GM19463 (cell line): Measurements from ENCODE around the gene FARP1.

Source experiments
- ATAC-seq: cut with Tn5 transposase; IDR thresholded peaks from one replicate; pipeline ENCODE4 v1.9.1; 2021; ENCODE audit warnings: mild to moderate bottlenecking, moderate library complexity; ENCODE audit not compliant: unreplicated experiment

Gene FARP1

DNA sequence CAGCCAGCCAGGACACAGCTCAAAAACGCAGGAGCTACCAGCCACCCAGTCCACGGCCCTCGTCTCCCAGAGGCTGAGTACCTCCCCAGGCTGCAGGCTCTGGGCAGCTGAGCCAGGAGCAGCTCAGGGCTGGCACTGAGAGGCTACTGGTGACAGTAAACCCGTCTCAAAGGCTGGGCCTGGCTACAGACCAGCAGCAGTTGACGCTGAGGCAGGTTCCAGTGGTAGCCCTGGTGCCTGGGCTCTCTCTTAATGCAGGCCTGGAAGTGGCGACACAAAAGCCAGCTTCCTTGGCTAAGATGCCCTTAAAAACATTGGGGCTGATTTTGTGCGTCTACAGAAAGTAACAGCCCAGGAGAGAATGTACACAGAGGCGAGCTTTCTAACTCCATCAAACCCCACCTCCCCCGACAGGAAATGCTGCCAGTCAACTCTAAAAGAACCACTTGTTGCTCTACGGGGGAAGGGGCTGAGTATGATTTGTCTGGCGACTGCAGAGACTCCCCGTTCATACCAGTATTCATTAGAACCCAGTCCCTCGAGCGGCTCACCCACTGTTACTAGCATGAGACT lies 307.7 kb downstream of the FARP1 start:
- no peak for ATAC-seq

DNA sequence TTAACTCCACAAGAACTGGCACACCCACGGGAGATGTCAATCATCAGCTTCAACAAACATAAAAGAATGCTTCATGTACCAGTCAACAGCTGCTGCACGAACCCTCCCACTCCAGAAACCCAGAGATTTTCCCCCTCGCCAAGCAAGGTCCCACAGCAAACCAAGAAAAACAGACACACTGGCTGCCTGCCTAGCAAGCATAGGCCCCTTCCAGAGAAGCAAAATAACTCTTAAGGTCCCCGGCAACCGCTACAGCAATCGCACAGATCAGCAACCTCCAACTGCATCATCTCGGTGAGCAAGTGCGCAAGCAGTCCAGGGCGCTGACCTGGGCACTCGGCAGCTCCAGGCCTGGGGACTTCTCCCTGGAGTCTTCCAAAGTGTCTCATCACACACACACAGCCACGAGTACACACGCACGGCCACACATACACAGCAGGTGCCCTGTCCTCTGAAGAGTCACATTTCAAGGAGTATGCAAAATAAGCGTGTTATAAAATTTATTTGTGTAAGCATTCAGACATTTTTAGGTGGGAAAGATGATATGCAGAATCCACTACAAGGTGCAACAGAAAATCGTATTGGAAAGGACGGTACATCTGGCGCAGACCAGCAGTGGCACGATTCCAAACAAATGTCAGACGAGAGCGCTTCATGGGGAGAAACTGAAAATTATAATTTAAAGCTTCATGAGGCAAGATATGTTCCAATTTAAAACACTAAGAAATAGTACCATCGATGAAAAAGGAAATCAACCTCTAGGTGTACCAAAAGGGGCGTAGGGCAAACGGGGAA lies 309.0 kb downstream of the FARP1 start:
- ATAC-seq: no peak

DNA sequence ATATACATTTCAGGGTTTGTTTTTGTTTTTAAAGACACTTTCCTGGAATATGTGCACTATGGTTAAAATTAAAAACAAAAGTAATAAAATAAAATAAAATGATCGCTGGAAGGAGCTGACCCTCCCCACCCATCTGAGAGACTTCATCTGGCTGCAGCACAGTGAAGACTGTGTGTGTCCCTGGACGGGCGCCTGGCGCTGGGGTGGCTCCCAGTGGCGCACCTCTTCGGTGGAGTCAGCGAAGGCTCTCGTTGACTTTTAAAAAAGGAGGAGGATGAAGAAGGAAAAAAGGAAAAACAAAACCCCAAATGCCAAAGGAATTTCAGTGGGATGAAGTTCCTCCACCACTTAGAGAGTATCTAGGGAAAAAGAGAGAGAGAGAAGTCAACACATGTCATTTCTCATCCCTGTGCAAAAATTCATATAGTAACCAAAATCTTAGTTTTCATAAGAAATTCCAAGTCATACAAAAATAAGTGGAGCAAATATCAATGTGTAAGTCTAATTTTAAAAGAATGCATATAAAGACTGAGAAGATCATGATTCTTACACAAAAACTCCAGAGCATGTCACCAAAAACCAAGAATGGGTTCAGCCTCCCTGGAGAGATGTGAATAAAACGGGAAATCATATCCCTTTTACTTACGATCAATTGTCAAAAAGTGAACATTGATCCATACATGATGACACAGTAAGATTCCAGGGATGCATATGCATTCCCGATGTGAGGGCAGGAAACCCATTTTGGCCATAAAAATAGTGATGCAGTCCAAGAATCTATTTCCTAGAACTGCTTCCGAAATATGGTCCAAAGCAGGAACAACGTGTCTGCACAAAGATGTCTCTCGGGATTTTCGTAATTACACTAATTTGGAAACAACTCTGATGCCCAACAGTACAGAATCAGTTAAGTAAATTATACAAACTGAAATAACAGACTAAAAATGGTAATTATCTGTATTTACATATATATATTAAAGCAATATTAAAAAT lies 310.3 kb downstream of the FARP1 start:
- no peak for ATAC-seq

DNA sequence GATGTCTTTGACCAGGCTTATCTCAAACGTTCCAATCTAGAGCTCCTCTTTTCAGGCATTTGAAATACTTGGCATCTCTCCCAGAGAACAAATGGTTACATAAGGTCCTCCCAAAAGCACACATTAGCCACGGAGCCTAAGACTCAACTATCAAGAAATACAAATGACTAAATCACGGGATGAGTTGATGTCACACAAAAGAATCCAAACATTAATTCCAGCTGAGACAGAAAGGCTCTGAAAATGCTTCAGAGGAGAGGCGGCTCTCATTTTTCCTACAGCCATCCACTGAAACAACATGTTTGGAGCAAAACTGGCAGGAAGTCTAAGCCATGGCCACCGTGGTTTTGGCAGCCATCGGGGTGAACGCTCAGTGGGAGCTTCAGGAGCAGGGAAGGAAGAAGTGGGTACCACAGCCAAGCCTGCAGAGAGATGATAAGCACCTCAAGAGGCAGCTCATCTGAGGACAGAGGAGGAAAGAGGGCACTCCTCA lies 311.5 kb downstream of the FARP1 start:
- no peak for ATAC-seq

DNA sequence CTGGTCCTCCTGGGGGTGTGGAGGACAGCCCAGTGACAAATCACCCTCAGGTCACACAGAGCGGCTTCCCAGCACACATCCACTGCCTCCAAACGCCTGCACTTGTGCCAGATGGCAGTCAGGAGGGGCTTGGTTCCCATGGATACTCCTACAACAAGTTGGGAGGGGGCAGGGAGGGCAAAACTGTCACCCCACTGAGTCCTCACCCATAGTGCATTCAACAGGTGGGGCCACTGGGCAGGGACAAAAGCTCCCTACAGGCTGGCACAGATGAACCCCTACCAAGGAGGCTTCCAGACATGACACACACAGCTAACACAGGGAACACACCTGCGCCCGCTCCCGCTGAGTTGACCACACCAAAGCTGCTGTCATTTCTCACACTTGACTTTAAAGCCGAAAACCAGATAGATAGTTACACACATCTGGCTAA lies 313.5 kb downstream of the FARP1 start:
- ATAC-seq: no peak

DNA sequence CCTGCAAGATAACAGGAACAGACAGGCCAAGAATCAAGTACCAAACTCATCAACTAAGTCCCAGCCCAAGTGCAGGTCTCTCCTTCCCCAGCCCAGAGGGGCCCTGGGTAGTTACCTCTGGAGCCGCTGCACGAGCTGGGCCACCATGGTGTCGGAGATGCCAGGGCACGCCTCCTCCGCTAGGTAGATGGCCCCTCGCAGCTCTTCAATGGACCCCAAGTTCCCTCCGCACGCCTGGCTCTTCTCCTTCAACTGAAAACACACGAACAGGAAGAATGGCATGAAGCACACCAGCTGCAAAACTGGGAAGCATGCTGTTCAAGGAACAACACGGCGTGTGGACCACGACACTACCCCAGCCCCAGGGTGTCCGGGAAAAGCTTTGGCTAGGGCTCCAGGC lies 314.2 kb downstream of the FARP1 start:
- ATAC-seq: no peak

DNA sequence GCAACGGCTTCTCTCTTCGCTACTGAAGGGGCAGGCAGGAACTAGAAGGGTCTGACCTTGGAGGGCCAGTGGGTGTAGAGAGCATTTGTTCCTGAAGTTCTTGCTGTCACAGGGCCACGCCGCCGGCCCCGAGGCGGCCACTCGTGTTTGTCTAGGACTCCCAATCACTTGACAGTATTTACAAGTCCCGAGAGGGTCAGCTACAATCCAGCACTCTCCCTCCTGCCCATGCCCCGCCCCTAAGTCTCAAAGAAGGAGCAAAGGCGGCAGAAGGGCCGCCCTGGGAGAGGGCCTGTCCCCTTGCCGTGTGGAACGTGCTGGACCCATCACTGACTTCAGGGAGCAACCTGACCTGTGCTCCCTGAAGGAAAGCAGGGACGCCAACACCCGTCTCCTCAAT lies 315.5 kb downstream of the FARP1 start:
- no peak for ATAC-seq

DNA sequence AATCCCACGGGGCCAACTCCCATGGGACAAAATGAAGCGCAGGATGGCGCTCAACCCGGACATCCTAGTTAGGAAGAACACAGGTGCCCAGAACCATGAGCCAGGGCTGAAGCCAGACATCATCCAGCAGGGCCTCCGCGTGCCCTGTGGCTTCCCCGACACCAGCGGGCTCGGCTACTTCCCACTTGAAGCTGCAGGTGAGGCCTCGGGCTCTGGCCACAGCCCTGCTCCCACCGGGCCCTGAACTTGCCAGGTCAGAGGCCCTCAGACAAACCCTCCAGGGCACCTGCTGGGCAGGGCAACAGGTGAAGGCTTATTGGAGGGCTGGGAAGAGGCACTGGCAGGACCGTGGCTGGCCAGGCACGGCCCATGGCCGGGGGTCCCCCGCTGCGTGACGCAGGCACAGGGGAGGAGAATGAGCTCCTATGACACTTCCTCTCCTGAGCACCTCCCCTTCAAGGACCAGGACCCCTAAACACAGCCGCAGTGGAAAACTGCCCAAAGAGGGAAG lies 316.3 kb downstream of the FARP1 start:
- ATAC-seq: no peak

DNA sequence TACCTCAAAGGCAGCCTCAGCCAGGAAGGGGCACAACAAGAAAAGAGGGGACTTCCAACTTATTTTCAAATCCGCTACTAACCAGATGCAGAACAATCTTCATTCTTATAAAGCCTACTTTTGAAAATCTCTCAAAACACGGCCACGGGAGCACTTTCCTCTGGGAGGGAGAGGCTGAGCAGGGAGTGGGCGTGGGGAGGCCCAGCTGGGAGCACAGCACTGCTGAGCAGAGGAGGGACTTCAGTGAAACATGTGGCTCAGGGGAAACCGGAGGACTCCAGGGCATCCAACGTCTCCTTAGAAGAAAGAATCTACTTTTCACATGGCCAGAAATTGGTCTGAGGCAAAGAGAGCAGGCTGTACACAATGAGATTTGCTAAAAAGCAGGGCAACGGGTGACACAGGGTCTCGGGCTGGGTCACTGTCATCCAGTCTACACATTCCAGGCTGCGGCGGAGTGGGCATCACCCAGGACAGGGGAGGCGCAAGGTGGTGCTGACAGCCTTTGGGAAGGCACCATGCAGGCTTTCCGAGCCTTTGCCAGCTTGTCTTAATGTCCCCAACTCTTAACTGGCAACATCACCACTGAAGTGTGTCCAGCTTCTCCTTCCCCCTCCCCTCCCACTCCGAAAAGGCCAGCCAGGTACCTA lies 317.0 kb downstream of the FARP1 start:
- no peak for ATAC-seq

DNA sequence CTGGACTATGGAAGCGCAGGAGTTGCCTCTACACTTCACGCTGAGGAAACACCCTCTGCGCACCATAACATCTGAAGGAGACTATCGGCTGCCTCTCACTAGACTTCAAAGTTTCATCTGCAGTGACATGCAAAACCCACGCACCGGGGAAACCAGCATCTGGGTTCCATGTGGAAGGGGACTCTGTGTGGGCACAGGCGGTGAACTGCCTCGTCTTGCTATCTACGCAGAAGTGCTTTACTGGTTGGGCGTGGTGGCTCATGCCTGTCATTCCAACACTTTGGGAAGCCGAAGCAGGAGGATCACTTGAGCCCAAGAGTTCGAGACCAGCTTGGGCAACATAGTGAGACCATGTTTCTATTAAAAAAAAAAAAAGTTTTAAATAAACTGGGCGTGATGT lies 317.6 kb downstream of the FARP1 start:
- ATAC-seq: no peak

DNA sequence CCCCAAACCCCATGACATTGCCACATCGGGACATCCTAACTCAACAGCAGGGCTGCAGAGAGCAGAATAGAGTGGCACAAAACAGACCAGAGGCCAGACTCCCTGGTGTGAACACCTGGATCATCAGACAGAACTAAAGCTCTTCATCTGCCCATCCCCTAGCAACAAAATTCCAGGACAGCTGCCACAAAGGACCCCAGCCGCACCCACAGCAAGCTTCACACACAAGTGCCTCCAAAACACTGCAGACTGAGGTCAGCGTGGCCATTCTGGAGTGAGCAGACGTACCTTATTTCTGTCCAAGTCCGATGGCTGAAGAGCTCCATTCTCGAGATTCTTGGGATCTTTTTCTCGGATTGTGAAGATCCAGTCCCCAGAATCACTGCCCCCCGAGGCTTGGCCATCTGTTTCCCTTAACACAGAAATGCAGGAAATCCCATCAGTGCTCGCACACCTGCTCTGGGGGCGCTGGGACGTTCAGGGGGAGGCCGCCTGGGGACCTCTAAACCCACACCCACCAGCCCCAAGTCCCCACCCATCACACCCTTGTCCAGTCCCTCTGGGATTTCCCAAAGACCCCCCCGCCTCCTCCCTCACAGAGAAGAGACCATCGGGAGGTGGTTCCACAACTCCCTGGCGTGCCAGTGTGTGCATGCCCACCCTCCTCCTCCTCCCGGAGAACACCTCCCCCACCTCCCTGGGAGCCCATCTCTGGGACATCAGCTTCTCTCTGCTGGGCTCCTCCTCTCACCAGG lies 318.8 kb downstream of the FARP1 start:
- ATAC-seq: no peak

DNA sequence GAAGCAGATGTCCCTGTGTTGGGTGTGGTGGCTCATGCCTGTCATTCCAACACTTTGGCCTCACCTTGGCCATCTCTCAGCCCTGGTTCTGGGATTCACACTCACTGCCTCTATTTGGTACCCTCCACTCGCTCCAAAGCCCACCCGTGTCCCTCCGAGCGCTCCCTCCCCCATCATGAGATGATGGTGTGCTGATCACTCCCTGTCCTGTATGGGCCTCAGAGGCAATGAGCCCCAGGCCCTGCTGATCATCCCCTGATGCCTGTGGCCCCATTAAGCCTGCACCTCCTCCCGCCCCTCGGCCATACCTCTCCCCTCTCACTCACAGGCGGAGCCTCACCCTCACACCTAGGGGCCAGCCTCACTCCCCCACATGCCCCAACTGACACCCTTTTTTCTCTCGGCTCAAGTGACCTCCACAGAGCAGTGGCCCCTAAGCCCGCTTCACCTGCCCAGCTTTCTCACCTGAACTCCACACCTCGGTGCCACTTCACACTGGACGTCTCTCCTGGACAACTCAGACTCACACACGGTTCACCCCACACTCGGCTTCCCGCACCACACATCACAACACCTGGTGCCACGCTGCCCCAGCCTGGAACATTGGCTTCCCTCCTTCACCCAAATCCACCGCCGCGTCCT lies 319.5 kb downstream of the FARP1 start:
- no peak for ATAC-seq

DNA sequence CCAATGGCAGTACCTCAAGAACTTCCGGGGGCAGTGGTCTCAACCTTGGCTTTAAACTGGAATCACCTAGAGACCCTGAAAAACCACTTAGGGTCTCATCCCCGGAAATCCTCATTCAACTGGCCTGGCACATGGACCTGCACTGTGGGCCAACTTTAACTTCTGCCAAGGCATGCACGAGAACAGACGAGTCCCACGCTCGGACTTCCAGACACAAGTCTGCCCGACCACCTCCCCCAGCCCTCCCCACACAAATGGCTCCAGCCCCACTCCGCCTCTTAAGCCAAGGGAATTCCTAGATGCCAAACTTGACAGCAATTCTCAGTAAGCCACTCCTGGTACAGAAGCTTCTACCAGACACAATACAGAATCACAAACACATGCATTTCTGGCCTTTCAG lies 320.1 kb downstream of the FARP1 start:
- no peak for ATAC-seq

DNA sequence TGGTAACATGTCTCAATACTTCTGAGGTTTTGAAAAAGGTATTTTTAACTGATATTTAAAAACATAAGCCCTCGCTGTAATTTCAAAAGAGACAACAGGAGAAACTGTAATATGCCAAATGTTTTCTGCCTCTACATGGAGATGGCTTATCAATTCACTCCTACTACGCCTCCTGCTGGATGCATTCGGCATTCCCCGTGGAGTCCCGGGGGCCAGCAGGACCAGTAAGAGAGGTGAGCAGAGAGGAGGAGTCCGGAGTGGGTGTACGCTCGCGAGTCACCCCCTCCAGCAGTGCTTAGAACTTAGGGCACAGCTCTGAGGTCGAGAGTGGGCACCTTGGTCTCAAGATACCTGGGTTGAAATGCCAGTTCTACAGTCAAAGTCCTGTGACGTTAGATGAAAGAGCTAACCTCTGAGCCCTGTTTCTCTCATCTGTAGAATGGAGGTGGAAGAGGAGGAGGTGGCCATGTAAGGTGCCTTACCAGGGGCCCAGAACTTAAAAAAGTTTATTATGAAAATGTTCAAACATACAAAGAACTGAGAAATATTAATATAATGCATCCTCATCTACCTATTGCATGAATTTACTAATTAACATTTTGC lies 323.8 kb downstream of the FARP1 start:
- ATAC-seq: no peak

DNA sequence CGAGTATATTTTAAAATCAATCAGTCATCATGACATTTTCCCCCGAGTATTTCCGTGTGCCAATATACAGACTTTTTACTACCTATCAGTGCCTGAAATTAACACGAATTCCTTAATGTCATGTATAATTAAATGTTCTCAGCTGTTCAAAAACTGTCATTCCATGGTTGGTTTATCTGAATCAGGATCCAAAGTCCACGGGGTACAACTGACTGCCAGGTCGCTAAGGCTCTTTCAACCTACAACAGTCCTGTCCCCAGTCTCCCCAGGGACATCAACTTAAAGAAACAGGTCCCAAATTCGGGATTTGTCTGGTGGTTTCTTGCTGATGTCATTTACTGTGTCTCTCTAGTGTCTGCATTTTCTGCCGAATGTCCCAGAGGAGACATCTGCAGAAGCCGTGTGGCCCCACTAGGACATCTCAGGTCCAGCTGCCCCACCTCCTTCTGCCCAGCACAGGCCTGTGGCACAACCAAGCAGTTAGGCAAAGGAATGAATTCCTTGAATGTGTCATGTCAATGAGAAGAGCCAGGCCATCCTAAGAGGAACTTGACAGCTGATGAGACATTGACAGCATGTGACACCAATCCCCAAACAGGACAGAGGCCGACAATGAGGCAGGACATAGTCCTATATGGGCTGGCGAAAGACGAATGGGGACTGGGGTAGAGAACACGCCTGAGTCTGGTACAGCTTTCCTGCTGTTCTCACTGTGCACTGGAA lies 324.5 kb downstream of the FARP1 start:
- ATAC-seq: no peak

DNA sequence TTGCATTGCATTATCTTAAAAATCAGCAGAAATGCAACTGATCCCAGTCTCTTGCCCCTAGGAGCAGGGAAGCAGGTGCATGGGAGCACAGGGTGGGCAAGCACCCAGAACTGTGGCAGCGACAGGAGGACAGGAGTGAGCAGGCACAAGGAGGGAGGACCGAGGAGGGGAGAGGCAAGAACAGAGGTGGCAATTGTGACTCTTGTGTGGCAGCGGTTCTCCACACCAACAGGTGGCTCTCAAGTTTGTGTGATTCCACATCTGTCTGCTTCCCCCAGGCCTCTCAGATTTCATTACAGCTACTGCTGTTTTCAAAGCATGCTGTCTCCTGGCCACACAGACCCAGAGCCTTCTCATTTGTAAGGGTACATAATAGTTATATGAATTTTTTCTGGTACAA lies 325.5 kb downstream of the FARP1 start:
- ATAC-seq: no peak

DNA sequence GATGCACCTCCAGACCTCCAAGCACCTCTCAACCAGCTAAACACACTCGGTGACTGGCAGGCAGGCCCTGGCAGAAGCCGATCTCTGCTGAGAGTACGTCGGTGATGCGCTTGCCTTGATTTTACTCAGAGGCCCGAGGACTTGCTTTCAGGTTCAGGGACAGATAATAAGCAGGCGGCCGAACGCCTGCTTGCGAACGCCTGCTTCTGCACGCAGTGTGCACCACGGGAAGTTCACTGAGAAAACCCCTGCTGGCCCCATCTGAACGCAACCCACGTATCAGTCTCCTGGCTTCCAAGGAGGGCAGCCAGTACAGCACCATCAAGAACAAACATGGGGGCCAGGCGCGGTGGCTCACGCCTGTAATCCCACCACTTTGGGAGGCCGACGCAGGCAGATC lies 326.0 kb downstream of the FARP1 start:
- no peak for ATAC-seq

DNA sequence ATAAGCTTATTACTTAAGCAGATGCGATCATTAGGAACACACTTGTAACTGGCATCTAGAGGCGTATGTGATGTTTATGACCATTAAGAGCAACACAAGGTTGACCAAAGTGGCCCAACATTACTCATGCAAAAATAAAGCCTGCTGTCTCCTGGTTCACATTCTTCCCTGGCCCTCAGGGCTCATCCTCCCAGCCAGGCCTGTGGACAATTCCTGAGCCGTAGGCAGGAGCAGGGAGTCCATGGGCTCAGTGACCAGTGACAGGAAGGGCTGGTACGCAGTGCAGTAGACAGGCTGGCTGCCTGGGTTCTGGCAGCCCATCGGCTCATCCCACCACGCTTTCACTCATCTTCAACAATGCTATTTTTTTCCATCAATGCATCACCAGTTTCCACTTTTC lies 328.0 kb downstream of the FARP1 start:
- ATAC-seq: no peak
